Measurements from ENCODE around the gene AGFG1.

The AGFG1 gene

DNA sequence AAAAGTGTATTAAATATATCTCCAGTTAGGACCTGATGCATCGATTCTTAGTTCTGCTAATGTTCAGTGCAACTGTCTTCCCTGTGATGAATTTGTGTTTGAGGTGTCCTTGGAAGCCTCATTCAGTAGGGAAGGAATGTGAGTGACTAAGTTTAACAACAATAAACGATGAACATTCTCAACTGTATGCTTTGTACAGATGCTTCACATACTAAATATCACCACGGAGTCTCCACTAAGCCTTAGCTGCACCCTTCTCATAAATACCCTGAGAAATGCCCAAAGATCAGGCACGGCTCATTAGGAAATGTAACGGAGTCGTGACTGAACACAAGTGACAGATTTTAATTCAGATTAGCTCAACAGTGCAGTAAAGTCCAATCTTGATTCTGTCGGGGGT lies 24.4 kb upstream of the AGFG1 start:
- Histone ChIP-seq H3K27ac (ENCODE audit: low read length) (no peak overlapping the region), H3K4me3 (ENCODE audit: low read depth in 1 of 2, low read length in 2 of 2) (no peak overlapping the region), H3K79me2 (ENCODE audit: insufficient read depth, low read length) (no peaks in the 10 kb centered on the region), H4K20me1 (ENCODE audit: insufficient read depth, low read length) (no peaks in the 10 kb centered on the region), H3K4me1 (ENCODE audit: insufficient read depth, low read length) (no peaks in the 10 kb centered on the region), H3K9me3 (ENCODE audit: insufficient read depth, low read length, severe bottlenecking) (no peaks in the 10 kb centered on the region), H3K4me2 (ENCODE audit: insufficient read depth, low read length) (no peak overlapping the region), H3K9ac (ENCODE audit: low read depth, low read length) (no peak overlapping the region), H2AFZ (ENCODE audit: low read depth, low read length) (no peak overlapping the region), H3K36me3 (ENCODE audit: insufficient read depth, low read length) (no peaks in the 10 kb centered on the region), H3K27me3 (ENCODE audit: insufficient read depth, low read length, poor library complexity) (peaks cover 9% of the 10 kb centered on the region)
- no peak for DNase-seq
- no peak for ATAC-seq (ENCODE audit: insufficient read depth, low read depth)
- no peak for TF ChIP-seq EZH2 (IDR thresholded peaks at IDR 0.05; ENCODE audit: borderline replicate concordance, low read depth, low read length, severe bottlenecking)
- TF ChIP-seq, protein P1, sequence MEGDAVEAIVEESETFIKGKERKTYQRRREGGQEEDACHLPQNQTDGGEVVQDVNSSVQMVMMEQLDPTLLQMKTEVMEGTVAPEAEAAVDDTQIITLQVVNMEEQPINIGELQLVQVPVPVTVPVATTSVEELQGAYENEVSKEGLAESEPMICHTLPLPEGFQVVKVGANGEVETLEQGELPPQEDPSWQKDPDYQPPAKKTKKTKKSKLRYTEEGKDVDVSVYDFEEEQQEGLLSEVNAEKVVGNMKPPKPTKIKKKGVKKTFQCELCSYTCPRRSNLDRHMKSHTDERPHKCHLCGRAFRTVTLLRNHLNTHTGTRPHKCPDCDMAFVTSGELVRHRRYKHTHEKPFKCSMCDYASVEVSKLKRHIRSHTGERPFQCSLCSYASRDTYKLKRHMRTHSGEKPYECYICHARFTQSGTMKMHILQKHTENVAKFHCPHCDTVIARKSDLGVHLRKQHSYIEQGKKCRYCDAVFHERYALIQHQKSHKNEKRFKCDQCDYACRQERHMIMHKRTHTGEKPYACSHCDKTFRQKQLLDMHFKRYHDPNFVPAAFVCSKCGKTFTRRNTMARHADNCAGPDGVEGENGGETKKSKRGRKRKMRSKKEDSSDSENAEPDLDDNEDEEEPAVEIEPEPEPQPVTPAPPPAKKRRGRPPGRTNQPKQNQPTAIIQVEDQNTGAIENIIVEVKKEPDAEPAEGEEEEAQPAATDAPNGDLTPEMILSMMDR (IDR thresholded peaks at IDR 0.05; ENCODE audit: borderline replicate concordance, extremely low read depth, low read length, poor library complexity, severe bottlenecking) = no peak

DNA sequence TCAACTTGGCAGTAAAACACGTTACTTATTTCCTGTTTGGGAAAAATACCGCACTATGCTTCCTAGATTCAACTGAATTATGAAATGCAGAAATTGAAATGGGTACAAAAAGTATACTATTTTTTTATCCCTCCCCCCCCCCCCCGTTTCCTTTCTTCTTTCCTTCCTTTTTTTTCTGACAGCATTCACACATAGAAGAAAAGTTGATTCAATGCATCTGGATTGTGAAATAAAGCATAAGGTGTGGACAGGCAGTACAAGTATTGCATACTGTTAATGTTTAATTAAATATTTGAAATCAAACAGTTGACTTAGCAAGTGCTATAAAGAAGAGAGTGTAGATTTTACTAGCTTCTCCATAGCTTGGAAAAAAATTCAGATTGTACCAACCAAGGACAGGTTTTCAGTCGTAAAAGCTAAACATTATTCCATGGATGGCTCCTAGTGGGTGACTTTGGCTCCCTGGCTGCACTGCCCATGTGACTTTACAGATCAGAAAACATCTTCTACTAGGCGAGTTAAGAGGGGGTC lies 21.6 kb upstream of the AGFG1 start:
- Histone ChIP-seq H2AFZ (ENCODE audit: low read depth, low read length) (no peak overlapping the region), H3K27me3 (ENCODE audit: insufficient read depth, low read length, poor library complexity) (peaks cover 12% of the 10 kb centered on the region), H3K4me1 (ENCODE audit: insufficient read depth, low read length) (no peaks in the 10 kb centered on the region), H3K79me2 (ENCODE audit: insufficient read depth, low read length) (no peaks in the 10 kb centered on the region), H3K9me3 (ENCODE audit: insufficient read depth, low read length, severe bottlenecking) (no peaks in the 10 kb centered on the region), H3K4me3 (ENCODE audit: low read depth in 1 of 2, low read length in 2 of 2) (no peak overlapping the region), H3K9ac (ENCODE audit: low read depth, low read length) (no peak overlapping the region), H3K27ac (ENCODE audit: low read length) (no peak overlapping the region), H4K20me1 (ENCODE audit: insufficient read depth, low read length) (no peaks in the 10 kb centered on the region), H3K36me3 (ENCODE audit: insufficient read depth, low read length) (no peaks in the 10 kb centered on the region), H3K4me2 (ENCODE audit: insufficient read depth, low read length) (no peak overlapping the region)
- no peak for DNase-seq
- TF ChIP-seq EZH2 (IDR thresholded peaks at IDR 0.05; ENCODE audit: borderline replicate concordance, low read depth, low read length, severe bottlenecking) = no peak
- TF ChIP-seq, protein P1 (IDR thresholded peaks at IDR 0.05; ENCODE audit: borderline replicate concordance, extremely low read depth, low read length, poor library complexity, severe bottlenecking) = no peak
- no peak for ATAC-seq (ENCODE audit: insufficient read depth, low read depth)

DNA sequence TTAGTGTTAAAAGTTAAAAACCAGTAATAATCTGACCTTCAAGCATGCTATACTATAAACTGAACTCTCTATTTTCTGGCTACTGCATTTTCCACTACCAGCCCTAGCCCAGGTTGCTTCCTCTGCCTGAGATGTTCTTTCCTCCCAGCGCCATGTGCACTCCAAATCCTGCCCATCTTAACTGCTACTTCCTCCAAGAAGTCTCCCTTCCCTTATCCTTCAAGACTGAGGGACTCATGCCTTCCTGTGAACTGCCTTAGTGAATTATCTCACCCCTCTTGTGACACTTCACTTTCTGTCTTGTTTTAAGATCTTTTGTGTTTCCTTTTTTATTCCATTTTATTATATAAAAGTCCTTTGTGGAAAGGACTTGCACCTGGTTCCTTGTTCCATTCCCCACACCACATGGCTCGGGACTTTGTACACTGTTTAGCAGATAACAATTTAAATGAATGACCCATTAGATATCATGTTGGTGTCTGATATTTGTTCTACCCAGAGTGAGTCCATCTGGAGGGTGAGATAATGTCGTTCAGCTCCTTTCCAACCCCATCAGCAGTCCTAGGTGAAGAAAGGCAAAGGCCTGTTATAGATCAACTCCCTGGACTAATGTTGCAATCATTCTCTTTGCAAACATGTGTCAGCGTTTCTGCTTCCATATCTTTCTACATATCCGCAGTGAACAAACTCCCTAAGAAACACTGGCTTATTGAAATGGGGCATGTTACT lies 20.9 kb upstream of the AGFG1 start:
- no peak overlapping the region for H2AFZ ChIP-seq (ENCODE audit: low read depth, low read length)
- TF ChIP-seq EZH2 (IDR thresholded peaks at IDR 0.05; ENCODE audit: borderline replicate concordance, low read depth, low read length, severe bottlenecking) = no peak
- TF ChIP-seq, protein P1 (IDR thresholded peaks at IDR 0.05; ENCODE audit: borderline replicate concordance, extremely low read depth, low read length, poor library complexity, severe bottlenecking) = no peak

More for the DNA sequence above, 20.9 kb upstream of the AGFG1 start:
- ATAC-seq (ENCODE audit: insufficient read depth, low read depth) = no peak
- Histone ChIP-seq H3K4me3 (ENCODE audit: low read depth in 1 of 2, low read length in 2 of 2) (no peak overlapping the region), H3K27me3 (ENCODE audit: insufficient read depth, low read length, poor library complexity) (peaks cover 12% of the 10 kb centered on the region), H3K9ac (ENCODE audit: low read depth, low read length) (no peak overlapping the region), H3K4me2 (ENCODE audit: insufficient read depth, low read length) (no peak overlapping the region), H3K36me3 (ENCODE audit: insufficient read depth, low read length) (no peaks in the 10 kb centered on the region), H3K4me1 (ENCODE audit: insufficient read depth, low read length) (no peaks in the 10 kb centered on the region), H3K9me3 (ENCODE audit: insufficient read depth, low read length, severe bottlenecking) (no peaks in the 10 kb centered on the region), H3K79me2 (ENCODE audit: insufficient read depth, low read length) (no peaks in the 10 kb centered on the region), H3K27ac (ENCODE audit: low read length) (no peak overlapping the region), H4K20me1 (ENCODE audit: insufficient read depth, low read length) (no peaks in the 10 kb centered on the region)
- DNase-seq = no peak
